ENCODE results near the gene KDM5A. TPM values are rescaled to one million over a fixed set of nuclear protein-coding genes. Genes with fewer than 3 reads are reported as not detected.

Gene KDM5A
- polyA plus RNA-seq, 3 donors: 12.2 to 31.4 (median 17.1) TPM

DNA sequence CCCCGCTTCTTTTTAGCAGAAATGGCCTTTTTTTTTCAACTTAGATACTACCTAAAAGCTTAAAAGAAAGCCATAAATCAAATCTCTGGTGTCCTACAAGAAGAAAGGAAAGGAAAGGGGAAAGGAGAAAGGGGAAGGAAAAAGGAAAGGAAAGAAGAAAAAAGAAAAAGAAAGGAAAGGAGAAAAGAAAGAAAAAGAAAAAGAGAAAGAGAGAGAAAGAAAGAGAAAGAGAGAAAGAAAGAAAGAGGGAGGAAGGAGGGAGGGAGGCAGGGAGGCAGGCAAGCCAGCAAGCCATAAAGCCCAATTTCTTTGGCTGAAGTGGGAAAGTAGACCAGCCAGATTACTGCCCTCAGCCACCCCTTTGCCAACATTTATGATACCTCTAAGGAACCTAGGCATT, 94.0 kb downstream of the KDM5A start:
- H4K20me1 ChIP-seq (ENCODE audit: insufficient read depth, low read length): peaks cover 91% of the 10 kb centered on the region
- intact Hi-C loops (cut with micrococcal nuclease): no loop called here
- no peak overlapping the region for H3K4me3 ChIP-seq (replicated peaks in 1 of 3; ENCODE audit: low read depth in 2 of 3, low read length in 3 of 3)
- H3K4me1 Mint-ChIP-seq: peaks cover 14% of the 10 kb centered on the region
- H3K9me3 Mint-ChIP-seq: peaks cover 0 to 7% (median 2%) of the 10 kb centered on the region in 7 donors
- no peak overlapping the region for H2AFZ ChIP-seq (ENCODE audit: insufficient read depth, low read depth, low read length, poor library complexity, severe bottlenecking)
- no peak overlapping the region for H3K4me2 ChIP-seq (replicated peaks; ENCODE audit: extremely low read depth, low read length, poor library complexity, severe bottlenecking)
- H3K4me1 ChIP-seq (ENCODE audit: control insufficient read depth in 1 of 2, insufficient read depth in 2 of 2, low read length in 2 of 2): peaks cover 3 to 9% of the 10 kb centered on the region in 2 donors
- DNase-seq: no peak
- peaks cover 0 to 3% (median 0%) of the 10 kb centered on the region in 3 donors for H3K27me3 Mint-ChIP-seq (ENCODE audit: low read depth in 3 of 3)
- H3K79me2 ChIP-seq (ENCODE audit: insufficient read depth, low read length): peaks cover 20% of the 10 kb centered on the region
- no peak overlapping the region for H3K4me3 Mint-ChIP-seq
- no peak overlapping the region for H3K9ac ChIP-seq (ENCODE audit: insufficient read depth, low read length, poor library complexity, severe bottlenecking)
- no CpG with 5 or more reads among the region's 1 CpG for WGBS (ENCODE audit: insufficient coverage)
- no peaks in the 10 kb centered on the region for H3K9me3 ChIP-seq (replicated peaks in 1 of 2; ENCODE audit: control insufficient read depth in 1 of 2, insufficient read depth in 1 of 2, low read length in 2 of 2)
- no peaks in the 10 kb centered on the region for H3K27me3 ChIP-seq (ENCODE audit: control insufficient read depth in 2 of 2, insufficient read depth in 2 of 2, low read length in 2 of 2)
- peak overlapping the region in 3 of 7 donors; percentile 60 to 75 (median 66) for H3K27ac Mint-ChIP-seq
- TF ChIP-seq CTCF (IDR thresholded peaks at IDR 0.05): no peak
- H3K36me3 Mint-ChIP-seq: peaks cover 81 to 87% of the 10 kb centered on the region in 2 donors
- H3K27ac ChIP-seq (ENCODE audit: low read depth in 1 of 2, low read length in 2 of 2): peak overlapping the region in 1 of 2 donors; percentile 18
- peaks cover 81 to 100% of the 10 kb centered on the region in 2 donors for H3K36me3 ChIP-seq (replicated peaks in 1 of 2; ENCODE audit: control insufficient read depth in 1 of 2, insufficient read depth in 2 of 2, low read length in 2 of 2)

DNA sequence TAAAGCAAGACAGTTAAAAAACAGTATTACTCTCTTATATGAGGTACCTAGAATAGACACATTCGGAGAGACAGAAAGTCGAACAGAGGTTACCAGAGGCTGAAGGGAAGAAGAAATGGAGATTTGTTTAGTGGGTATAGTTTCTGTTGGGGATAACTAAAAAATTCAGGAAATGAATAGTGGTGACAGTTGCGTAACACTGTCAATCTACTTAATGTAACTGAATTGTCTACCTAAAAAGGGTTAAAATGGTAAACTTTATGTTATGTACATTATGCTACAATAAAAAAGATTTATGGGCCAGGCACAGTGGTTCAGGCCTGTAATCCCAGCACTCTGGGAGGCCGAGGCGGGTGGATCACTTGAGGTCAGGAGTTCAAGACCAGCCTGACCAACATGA, 95.9 kb downstream of the KDM5A start:
- no peak overlapping the region for H3K4me3 ChIP-seq (replicated peaks in 1 of 3; ENCODE audit: low read depth in 2 of 3, low read length in 3 of 3)
- H4K20me1 ChIP-seq (ENCODE audit: insufficient read depth, low read length): peaks cover 91% of the 10 kb centered on the region
- intact Hi-C loops (cut with micrococcal nuclease): no loop called here
- DNase-seq: no peak
- H3K27me3 ChIP-seq (ENCODE audit: control insufficient read depth in 2 of 2, insufficient read depth in 2 of 2, low read length in 2 of 2): no peaks in the 10 kb centered on the region
- peaks cover 70 to 82% of the 10 kb centered on the region in 2 donors for H3K36me3 Mint-ChIP-seq
- H3K27me3 Mint-ChIP-seq (ENCODE audit: low read depth in 3 of 3): no peaks in the 10 kb centered on the region
- H2AFZ ChIP-seq (ENCODE audit: insufficient read depth, low read depth, low read length, poor library complexity, severe bottlenecking): no peak overlapping the region
- peaks cover 12% of the 10 kb centered on the region for H3K79me2 ChIP-seq (ENCODE audit: insufficient read depth, low read length)
- H3K4me1 ChIP-seq (ENCODE audit: control insufficient read depth in 1 of 2, insufficient read depth in 2 of 2, low read length in 2 of 2): peaks cover 3 to 9% of the 10 kb centered on the region in 2 donors
- no peak overlapping the region for H3K4me2 ChIP-seq (replicated peaks; ENCODE audit: extremely low read depth, low read length, poor library complexity, severe bottlenecking)
- 40% methylated on average over 1 of the region's 5 CpGs for WGBS (ENCODE audit: insufficient coverage)
- H3K9me3 ChIP-seq (replicated peaks in 1 of 2; ENCODE audit: control insufficient read depth in 1 of 2, insufficient read depth in 1 of 2, low read length in 2 of 2): no peaks in the 10 kb centered on the region
- no peak for TF ChIP-seq CTCF (IDR thresholded peaks at IDR 0.05)
- H3K9me3 Mint-ChIP-seq: peaks cover 0 to 1% (median 0%) of the 10 kb centered on the region in 7 donors
- H3K27ac ChIP-seq (ENCODE audit: low read depth in 1 of 2, low read length in 2 of 2): peak overlapping the region in 1 of 2 donors; percentile 39
- H3K9ac ChIP-seq (ENCODE audit: insufficient read depth, low read length, poor library complexity, severe bottlenecking): no peak overlapping the region
- peaks cover 14% of the 10 kb centered on the region for H3K4me1 Mint-ChIP-seq
- H3K27ac Mint-ChIP-seq: peak overlapping the region in 6 of 7 donors; percentile 8 to 72 (median 64)
- peaks cover 91 to 96% of the 10 kb centered on the region in 2 donors for H3K36me3 ChIP-seq (replicated peaks in 1 of 2; ENCODE audit: control insufficient read depth in 1 of 2, insufficient read depth in 2 of 2, low read length in 2 of 2)
- H3K4me3 Mint-ChIP-seq: no peak overlapping the region

Measured in CD14-positive monocyte (primary cell).